ENCODE data around the gene SLC9A7. TPM values are rescaled to one million over a fixed set of nuclear protein-coding genes. Genes with fewer than 3 reads are reported as not detected.
A peak's percentile ranks its signal among the peaks of the same experiment; 100 is the strongest.

Gene SLC9A7
- total and polyA plus RNA-seq, 4 donors = 2.3 to 13.2 (median 3.1) TPM

DNA sequence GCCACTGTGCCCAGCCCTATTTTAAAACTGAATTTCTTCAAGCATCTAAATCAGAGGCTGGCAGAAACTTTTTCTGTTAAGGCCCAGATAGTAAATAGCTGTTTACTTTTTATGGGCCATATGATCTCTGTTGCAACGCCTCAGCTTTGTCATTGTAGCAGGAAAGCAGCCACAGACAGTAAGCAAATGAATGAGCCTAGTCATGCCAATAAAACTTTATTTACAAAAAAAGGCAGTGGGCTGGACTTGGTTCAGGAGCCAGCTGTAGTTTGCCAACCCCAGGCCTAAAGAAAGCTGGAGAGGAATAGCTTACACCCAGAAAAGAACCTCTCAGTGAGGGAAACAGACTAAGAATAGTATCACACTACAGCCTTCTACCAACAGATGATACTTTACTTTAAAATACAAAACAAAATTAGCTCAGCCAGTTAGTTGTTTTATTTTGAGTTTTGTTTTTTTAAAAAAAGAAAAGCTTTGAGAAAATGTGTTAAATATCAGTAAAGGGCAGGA lies 159.8 kb downstream of the SLC9A7 start:
- Histone ChIP-seq H3K27me3 (ENCODE audit: control insufficient read depth in 4 of 4, insufficient read depth in 4 of 4, low read length in 3 of 4) (peaks cover 0 to 3% (median 0%) of the 10 kb centered on the region in 4 donors), H3K36me3 (ENCODE audit: control insufficient read depth in 4 of 4, insufficient read depth in 3 of 4, low read depth in 1 of 4, low read length in 3 of 4) (no peaks in the 10 kb centered on the region), H3K4me1 (ENCODE audit: control insufficient read depth in 4 of 4, insufficient read depth in 4 of 4, low read length in 3 of 4) (peaks cover 5 to 26% (median 14%) of the 10 kb centered on the region in 4 donors), H3K9ac (ENCODE audit: low read depth in 1 of 2, low read length in 2 of 2) (no peak overlapping the region), H3K27ac (ENCODE audit: low read depth in 1 of 2, low read length in 2 of 2) (no peak overlapping the region), H3K4me3 (ENCODE audit: low read depth in 1 of 3, low read length in 3 of 3) (no peak overlapping the region), H3K9me3 (ENCODE audit: control insufficient read depth in 4 of 4, low read length in 3 of 4) (no peaks in the 10 kb centered on the region)
- TF ChIP-seq, protein P1, sequence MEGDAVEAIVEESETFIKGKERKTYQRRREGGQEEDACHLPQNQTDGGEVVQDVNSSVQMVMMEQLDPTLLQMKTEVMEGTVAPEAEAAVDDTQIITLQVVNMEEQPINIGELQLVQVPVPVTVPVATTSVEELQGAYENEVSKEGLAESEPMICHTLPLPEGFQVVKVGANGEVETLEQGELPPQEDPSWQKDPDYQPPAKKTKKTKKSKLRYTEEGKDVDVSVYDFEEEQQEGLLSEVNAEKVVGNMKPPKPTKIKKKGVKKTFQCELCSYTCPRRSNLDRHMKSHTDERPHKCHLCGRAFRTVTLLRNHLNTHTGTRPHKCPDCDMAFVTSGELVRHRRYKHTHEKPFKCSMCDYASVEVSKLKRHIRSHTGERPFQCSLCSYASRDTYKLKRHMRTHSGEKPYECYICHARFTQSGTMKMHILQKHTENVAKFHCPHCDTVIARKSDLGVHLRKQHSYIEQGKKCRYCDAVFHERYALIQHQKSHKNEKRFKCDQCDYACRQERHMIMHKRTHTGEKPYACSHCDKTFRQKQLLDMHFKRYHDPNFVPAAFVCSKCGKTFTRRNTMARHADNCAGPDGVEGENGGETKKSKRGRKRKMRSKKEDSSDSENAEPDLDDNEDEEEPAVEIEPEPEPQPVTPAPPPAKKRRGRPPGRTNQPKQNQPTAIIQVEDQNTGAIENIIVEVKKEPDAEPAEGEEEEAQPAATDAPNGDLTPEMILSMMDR (IDR thresholded peaks at IDR 0.05; ENCODE audit: low read depth, low read length, missing input control) = no peak
- TF ChIP-seq HNF4A (conservative IDR thresholded peaks at IDR 0.05) = peak in 1 of 2 donors; percentile 5
- 5% methylated on average over 1 of the region's 1 CpG for WGBS
- DNase-seq (ENCODE audit: low spot score) = no peak

DNA sequence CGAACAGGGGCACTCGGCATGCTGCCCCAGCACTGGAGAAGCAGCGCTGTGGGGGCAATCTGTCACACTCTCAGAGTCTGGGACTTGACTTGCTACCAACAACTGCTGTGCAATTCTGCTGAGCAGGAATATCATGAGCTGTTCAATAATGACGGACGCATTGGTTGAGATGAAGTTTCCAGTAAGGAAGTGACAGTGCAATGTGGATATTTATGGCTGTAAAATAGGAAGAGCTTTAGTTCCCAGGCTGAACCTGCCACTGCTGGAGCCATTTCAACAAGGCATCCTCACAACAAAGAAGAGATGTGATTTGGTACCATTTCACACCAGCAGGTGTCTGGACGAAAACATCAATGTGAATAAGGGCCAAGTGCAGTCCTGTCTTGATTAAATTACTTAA lies 161.1 kb downstream of the SLC9A7 start:
- Histone ChIP-seq H3K4me3 (ENCODE audit: low read depth in 1 of 3, low read length in 3 of 3) (no peak overlapping the region), H3K36me3 (ENCODE audit: control insufficient read depth in 4 of 4, insufficient read depth in 3 of 4, low read depth in 1 of 4, low read length in 3 of 4) (no peaks in the 10 kb centered on the region), H3K9me3 (ENCODE audit: control insufficient read depth in 4 of 4, low read length in 3 of 4) (no peaks in the 10 kb centered on the region), H3K27me3 (ENCODE audit: control insufficient read depth in 4 of 4, insufficient read depth in 4 of 4, low read length in 3 of 4) (peaks cover 0 to 3% (median 0%) of the 10 kb centered on the region in 4 donors), H3K9ac (ENCODE audit: low read depth in 1 of 2, low read length in 2 of 2) (no peak overlapping the region), H3K4me1 (ENCODE audit: control insufficient read depth in 4 of 4, insufficient read depth in 4 of 4, low read length in 3 of 4) (peaks cover 5 to 19% (median 11%) of the 10 kb centered on the region in 4 donors), H3K27ac (ENCODE audit: low read depth in 1 of 2, low read length in 2 of 2) (peak overlapping the region in 1 of 2 donors; percentile 18)
- WGBS = 72% methylated on average over 6 of the region's 6 CpGs
- DNase-seq (ENCODE audit: low spot score) = no peak
- TF ChIP-seq, protein P1 (IDR thresholded peaks at IDR 0.05; ENCODE audit: low read depth, low read length, missing input control) = no peak
- no peak for TF ChIP-seq HNF4A (conservative IDR thresholded peaks at IDR 0.05)
- no peak for TF ChIP-seq HNF4G (IDR thresholded peaks at IDR 0.05)

DNA sequence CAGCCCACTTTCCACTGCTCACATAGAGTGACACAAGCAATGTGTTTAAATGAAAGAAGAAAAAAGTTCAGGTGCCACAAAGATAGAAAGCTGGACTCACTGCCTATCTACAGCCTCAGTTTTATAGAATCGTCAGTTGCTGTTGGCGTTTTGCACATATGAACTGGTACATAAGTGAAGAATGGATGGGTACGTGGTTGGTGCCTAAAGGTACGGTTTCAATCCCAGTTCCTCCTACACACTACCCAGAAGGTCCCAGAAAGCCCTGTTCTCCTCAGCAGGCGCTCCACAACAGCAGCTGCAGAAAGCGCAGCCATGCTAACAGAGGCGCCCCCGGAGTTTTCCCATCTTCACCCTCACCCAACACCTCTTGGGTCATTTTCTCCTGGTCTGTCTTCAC lies 161.7 kb downstream of the SLC9A7 start:
- Histone ChIP-seq H3K9ac (ENCODE audit: low read depth in 1 of 2, low read length in 2 of 2) (no peak overlapping the region), H3K27me3 (ENCODE audit: control insufficient read depth in 4 of 4, insufficient read depth in 4 of 4, low read length in 3 of 4) (peaks cover 0 to 3% (median 0%) of the 10 kb centered on the region in 4 donors), H3K9me3 (ENCODE audit: control insufficient read depth in 4 of 4, low read length in 3 of 4) (no peaks in the 10 kb centered on the region), H3K27ac (ENCODE audit: low read depth in 1 of 2, low read length in 2 of 2) (peak overlapping the region in 1 of 2 donors; percentile 18), H3K36me3 (ENCODE audit: control insufficient read depth in 4 of 4, insufficient read depth in 3 of 4, low read depth in 1 of 4, low read length in 3 of 4) (no peaks in the 10 kb centered on the region), H3K4me3 (ENCODE audit: low read depth in 1 of 3, low read length in 3 of 3) (no peak overlapping the region), H3K4me1 (ENCODE audit: control insufficient read depth in 4 of 4, insufficient read depth in 4 of 4, low read length in 3 of 4) (peaks cover 2 to 13% (median 6%) of the 10 kb centered on the region in 4 donors)
- no peak for DNase-seq (ENCODE audit: low spot score)
- 95% methylated on average over 8 of the region's 8 CpGs for WGBS
- TF ChIP-seq, protein P2, sequence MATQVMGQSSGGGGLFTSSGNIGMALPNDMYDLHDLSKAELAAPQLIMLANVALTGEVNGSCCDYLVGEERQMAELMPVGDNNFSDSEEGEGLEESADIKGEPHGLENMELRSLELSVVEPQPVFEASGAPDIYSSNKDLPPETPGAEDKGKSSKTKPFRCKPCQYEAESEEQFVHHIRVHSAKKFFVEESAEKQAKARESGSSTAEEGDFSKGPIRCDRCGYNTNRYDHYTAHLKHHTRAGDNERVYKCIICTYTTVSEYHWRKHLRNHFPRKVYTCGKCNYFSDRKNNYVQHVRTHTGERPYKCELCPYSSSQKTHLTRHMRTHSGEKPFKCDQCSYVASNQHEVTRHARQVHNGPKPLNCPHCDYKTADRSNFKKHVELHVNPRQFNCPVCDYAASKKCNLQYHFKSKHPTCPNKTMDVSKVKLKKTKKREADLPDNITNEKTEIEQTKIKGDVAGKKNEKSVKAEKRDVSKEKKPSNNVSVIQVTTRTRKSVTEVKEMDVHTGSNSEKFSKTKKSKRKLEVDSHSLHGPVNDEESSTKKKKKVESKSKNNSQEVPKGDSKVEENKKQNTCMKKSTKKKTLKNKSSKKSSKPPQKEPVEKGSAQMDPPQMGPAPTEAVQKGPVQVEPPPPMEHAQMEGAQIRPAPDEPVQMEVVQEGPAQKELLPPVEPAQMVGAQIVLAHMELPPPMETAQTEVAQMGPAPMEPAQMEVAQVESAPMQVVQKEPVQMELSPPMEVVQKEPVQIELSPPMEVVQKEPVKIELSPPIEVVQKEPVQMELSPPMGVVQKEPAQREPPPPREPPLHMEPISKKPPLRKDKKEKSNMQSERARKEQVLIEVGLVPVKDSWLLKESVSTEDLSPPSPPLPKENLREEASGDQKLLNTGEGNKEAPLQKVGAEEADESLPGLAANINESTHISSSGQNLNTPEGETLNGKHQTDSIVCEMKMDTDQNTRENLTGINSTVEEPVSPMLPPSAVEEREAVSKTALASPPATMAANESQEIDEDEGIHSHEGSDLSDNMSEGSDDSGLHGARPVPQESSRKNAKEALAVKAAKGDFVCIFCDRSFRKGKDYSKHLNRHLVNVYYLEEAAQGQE (IDR thresholded peaks at IDR 0.05) = no peak
- TF ChIP-seq GABPA (IDR thresholded peaks at IDR 0.05 in 1 of 2, conservative IDR thresholded peaks at IDR 0.05 in 1 of 2) = no peak
- no peak for TF ChIP-seq TAF1 (conservative IDR thresholded peaks at IDR 0.05)
- TF ChIP-seq, protein P3, sequence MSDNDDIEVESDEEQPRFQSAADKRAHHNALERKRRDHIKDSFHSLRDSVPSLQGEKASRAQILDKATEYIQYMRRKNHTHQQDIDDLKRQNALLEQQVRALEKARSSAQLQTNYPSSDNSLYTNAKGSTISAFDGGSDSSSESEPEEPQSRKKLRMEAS (IDR thresholded peaks at IDR 0.05) = no peak
- TF ChIP-seq JUND (IDR thresholded peaks at IDR 0.05) = no peak
- no peak for TF ChIP-seq HNF4A (conservative IDR thresholded peaks at IDR 0.05)
- TF ChIP-seq FOXA1 (IDR thresholded peaks at IDR 0.05) = no peak
- TF ChIP-seq HNF4G (IDR thresholded peaks at IDR 0.05) = no peak
- no peak for TF ChIP-seq EGR1 (IDR thresholded peaks at IDR 0.05; ENCODE audit: low read depth in 2 of 2)
- no peak for TF ChIP-seq YY1 (IDR thresholded peaks at IDR 0.05)
- no peak for TF ChIP-seq NR2F2 (IDR thresholded peaks at IDR 0.05)
- TF ChIP-seq RAD21 (IDR thresholded peaks at IDR 0.05) = no peak
